NCI-H1048 (cell line): ENCODE measurements around the gene RUFY4.

Source experiments
- DNase-seq: peaks from one replicate; lab custom pipeline; 2025; lab: John Stamatoyannopoulos, UW

RUFY4 gene

DNA sequence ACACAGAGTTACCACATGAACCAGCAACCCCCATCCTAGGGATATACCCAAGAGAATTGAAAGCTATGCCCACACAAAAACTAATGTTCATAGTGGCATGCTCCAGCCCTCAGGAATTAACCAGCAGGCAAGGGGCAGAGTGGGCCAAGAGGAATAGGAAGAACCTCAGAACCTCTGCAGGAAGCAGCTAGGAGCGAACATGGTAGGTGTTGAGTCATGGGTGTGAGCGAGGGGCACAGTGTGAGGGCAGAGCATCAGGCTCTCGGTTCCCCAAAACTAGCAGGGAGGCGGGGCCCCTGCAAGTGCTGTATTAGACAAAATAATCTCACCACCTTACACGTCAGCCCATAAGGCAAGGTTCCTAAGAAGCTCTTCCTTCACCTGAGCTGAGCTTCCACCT is 5.6 kb upstream of the RUFY4 start:
- no peak for DNase-seq

DNA sequence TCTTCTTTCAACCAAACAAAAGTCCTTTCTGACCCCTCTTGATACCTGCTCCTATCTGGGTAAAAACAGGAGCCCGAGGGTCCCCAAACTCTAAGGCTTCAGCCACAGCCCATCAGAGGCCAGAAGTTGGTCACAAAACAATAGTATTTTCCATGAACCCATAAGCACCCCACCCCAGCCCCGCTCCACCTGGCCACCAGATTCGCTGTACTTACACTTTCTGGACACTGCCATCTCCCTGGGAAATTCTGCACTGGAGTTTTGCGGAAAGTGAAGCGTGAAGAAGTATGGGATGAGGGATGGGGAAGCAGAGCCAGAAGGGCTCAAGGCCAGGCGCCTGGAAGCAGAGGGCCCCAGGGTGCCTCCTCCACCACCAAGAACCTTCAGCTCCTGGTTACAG is 5.2 kb upstream of the RUFY4 start:
- no peak for DNase-seq

DNA sequence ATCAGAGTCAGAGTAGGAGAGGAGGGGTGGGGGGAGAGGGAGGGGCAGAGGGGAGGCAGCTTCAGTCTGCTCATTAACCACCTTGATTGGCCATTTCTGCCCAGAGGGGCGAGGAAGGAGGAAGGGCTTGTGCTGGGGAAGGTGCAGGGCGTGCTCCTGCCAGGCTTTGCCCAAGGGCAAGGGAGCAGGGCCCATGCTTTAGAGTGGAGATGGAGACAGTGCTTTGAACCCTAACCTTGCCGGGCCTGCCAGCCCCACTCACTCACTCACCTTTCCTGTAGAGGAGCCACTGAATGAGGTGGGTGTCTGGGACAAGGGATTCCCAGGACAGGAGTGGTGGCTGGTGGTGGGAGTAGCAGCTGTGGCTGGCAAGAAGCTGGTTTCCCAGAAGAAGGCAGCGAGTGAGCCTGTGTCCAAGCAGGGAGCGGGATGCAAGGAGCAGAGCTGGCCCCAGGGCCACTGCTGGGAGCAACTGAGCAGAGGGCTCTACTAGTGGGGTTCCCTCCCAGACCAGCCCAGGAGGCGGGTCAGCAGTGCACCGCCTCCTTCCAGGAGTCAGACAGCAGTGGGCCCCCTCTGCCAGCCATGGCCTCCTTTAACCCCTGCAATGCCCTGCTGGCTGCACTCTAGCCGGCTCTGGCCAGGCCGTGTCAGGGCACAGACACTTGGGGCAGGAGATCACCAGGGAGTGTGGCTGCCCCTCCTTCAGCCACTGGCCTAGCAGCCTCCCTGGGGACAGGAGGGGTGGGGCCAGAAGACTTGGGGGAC is 3.6 kb upstream of the RUFY4 start:
- DNase-seq, result no peak

DNA sequence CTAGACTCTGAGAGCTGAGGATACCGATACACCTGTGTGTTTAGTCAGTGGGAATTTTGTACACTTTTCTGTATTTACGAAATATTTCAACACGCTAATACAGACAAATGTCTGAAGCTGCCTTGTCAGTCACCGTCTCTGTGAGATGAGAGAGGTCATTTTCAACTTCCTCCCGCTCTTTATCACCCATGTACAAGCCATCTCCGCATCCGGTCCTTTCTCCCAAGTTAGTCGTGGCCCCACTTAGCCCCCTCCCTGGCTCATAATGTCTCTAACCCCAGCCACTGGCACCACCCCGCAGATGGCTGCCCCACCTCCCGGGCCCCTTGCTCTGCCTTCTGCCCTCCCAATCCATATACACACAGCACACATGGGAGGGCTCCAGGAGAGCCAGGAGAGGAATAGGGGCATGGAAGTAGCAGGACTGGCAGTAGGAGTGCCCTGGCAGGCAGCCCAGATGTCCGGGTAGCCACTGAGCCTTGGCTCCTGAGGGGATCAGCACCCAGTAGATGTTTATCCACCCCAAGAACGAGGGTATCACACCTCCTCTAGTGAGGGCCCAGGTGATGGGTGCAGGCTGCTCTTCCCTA is 2.0 kb upstream of the RUFY4 start:
- DNase-seq, result no peak

- no peak for DNase-seq
Observed at GRCh38 chr2:218067523-218067922, 1.5 kb upstream of the RUFY4 start.

DNA sequence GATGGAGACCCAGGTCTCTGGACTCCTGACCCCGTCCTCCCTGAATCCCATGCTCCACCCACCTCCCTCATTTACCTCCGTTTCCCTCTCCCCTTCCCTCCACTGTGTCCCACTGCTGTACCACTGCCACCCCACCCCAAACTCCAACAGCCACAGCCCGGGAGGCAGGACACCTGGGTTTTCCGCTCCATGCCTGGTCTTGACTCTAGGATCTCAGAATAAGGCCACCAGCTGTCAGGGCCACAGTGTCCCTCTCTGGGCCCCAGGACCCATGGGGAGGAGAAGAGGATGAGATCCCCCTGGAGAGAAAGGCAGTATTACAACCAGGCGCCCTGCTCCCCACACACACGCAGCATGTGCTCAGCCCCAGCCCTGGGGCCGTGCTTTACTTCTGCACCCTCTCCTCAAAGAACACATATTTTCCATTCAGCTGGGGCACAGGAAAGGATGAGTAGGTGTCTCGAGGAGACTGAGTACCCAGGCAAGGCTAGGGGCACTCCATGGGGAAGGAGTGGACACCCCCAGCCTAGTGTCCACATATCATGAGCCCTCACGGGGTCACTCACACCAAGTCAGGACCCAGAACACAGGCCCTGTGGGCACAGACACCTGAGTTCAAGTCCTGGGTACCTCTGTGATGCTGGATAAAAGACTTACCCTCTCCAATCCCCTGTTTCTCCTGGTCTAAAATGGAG is 700 bp downstream of the RUFY4 start:
- no peak for DNase-seq

DNA sequence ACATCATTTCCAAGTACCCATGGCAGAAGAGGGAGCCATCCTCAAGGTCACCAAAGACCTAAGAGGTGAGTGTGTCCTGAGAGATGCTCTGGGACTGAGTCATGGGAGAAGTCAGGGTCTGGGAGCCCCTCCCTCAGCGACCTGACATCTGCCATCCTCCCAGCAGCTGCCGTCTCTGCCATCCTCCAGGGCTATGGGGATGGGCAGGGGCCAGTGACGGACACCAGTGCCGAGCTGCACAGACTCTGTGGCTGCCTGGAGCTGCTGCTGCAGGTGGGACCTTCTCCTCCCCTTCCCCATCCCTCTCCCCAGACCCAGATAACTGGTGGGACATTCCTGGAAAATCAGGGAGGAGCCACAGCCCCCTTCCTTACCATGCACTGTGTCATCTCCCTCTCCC is 1.5 kb downstream of the RUFY4 start:
- no peak for DNase-seq

DNA sequence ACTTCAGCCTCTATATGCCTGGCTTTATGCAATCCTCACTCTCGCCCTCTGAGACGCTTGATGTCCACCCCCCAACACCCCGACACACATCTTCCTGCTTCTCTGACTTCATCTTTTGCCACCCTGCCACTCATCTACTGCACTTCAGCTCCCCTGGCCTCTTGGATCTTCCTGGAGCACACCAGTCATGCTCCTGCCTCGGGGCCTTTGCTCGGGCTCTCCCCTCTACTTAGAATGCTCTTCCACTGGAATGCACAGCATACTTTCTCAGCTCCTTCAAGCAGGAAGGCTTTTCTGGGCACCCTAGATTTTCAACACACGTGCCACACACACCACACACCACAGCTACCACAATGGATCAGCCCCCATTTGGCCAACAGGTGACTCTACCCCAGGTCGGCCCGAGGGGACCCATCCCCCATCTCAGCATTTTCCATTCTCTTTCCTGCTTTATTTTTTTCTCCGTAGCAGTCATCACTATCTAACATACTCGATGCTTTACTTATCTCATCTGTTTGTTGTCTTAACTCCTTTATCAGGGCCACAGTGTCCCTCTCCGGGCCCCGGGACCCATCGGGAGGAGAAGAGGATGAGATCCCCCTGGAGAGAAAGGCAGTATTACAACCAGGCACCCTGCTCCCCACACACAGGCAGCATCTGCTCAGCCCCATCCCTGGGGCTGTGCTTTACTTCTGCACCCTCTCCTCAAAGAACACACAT is 2.3 kb downstream of the RUFY4 start:
- no peak for DNase-seq

DNA sequence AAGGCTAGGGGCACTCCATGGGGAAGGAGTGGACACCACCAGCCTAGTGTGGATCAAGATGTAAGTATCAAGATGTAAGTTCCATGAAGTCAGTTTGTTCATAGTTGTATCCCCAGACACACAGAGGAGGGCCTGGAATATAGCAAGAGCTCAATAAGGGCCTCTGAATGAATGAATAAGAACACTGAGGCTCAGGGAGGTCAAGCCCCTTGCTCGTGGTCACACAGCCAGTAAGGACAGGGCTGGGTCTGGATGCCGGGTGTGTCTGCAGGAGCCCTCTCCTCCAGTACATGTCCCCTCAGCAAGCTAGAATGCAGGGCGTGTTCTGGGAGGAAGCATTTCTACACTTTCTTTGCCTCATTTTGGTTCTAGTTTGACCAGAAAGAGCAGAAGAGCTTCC is 2.9 kb downstream of the RUFY4 start:
- DNase-seq, result no peak

DNA sequence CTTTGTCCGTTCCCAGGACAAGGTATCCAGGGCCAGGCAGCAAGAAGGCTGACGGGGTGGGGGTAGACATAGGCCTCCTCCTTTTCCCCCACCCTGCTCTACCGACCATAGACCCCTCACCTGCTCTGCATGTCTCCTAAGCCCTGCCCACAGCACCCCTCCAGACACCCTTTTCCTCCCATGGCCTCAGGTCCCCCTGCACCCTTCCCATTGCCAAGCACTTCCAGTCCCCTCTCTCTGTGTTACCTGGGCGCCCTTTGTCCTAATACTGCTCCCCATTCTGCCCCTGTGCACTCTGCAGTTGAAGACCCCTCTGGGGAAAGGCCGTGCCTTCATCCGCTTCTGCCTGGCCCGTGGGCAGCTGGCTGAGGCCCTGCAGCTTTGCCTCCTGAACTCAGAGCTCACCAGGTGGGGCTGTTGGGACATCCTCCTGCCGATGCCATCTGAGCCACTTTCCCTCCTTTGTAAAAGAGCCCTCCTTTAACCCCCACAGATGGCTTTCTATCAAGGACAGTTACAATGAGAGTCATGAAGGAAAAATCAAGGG is 3.5 kb downstream of the RUFY4 start:
- DNase-seq, result no peak

DNA sequence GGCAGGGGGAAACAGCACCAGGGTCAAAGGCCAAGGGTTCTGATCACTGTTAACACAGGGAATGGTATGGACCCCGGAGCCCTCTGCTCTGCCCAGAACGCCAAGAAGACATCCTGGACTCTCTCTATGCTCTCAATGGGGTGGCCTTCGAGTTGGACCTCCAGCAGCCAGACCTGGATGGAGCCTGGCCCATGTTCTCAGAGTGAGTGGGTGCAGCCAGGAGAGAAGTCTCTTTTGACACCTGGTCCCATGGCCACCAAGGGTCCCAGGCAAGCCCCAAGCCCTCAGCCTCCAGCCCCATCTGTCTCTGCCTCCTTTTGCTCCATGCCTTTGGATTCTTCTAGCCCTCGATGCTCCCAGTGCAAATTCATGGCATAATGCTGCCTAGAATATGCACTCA is 4.1 kb downstream of the RUFY4 start:
- no peak for DNase-seq

GRCh38 chr2:218074031-218074430 is 5.0 kb downstream of the RUFY4 start:
- no peak for DNase-seq

DNA sequence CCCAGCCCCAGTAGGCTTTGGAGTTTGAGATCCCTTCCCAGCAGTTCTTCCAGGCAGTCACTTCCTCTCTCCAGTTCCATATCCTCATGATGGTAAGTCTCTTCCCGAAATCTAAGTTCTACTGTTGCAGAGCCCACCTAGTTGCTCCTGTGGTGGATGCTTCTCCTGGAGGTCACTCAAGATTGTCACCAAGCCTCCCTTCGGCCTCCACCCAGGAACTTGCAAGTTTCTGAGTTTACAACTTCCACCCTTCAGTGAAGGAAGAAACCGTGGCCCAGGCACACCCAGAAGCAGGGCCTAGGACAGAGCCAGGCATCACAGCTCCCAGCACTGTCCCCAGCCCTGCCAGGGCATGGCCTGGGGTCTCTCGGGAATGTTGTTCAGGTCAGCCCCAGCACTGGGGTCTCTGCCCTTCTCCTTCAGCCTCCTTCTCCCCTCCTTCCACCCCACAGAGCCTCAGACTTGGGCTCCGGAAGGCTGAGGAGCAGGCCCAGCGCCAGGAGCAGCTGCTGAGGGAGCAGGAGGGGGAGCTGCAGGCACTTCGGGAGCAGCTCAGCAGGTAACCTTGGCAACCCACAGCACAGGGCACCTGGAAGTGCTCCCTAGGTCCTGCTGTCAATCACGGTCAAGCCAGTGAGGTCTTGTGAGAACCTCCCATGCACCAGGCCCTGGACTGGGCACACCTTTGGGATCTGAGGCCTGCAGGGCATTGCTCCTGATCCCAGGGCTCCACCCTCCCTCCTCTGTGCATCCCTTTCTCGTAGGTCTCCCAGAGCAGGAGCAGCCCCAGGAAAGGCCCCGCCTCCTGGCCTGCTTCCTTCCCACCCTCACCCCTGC is 7.1 kb downstream of the RUFY4 start:
- DNase-seq, result no peak

DNA sequence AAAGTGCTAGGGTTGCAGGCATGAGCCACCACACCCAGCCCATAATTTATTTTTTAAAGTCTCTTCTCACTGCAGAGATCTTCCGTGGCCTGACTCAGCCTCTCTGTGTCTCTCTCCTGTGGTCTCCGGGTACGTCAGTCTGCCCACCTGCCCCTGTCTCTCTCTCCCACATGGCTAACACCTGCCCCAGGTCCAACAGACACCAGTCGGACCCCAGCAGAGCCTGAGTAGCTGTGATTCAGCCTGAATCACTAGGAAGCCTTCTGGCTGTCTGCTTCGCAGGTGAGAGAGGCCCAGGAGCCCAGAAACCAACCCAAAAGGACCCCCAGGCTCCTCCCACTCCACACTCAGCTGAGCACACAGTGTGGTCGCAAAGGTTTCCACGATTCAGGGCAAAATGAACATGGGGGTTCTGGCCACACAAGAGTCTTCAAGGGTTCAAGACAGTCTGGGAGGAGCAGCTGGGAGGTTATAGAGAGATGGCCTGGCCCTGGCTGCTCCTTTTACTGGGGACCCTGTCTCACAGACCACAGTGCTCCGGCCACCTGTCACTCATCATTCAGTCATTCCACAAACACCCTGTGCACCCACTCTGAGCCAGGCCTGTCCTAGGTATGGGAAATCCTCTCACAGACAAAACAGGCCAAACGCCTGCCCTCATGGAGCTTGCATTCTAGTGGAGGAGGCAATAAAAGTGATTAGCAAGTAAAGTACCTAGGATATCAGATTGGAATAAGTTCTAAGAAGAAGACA is 8.6 kb downstream of the RUFY4 start:
- no peak for DNase-seq

DNA sequence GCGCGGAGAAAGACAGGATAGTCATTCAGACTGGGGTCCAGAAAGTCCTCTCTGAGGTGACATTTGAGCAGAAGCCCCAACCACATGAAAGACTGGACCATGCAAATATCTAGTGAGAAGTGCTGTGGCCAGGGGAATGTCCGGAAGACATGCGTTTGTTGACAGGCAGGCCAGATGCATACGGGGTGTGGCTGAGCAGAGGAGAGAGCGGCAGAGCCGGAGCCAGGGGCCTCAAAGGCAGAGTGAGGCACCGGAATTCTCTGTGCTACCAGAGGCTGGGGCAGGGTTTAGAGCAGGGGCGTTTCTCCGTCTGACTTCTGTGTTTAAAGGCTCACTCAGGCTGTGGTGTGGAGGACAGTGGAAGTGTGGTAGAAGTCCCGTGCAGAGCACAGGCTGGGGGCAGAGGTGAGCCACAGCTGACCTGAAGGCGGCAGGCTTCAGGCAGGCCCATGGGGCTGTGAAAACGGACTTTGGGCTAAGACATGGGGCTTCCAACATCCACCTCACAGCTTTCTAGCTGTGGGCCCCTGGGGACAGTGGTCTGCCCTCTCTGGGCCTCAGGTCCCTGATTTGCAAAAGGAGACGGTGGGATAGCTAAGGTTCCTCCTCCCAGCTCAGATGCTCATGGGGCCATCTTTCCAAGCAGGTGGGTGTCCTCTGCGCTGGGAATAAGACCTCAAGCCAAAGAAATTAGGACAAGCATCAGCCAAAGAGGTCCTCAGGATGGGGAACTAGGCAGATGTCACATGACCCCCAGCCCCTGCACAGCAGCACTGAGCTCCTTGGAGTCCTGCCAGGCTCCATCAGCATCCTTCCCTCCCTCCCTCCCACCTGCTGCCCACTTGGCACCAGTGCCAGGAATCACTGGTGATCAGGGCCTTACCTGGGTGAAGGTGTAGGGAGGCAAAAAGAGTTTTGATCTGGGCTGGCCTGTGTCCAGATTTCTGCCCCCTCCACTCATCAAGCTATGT is 11.2 kb downstream of the RUFY4 start:
- DNase-seq, result no peak

GRCh38 chr2:218081063-218081462 is 12.0 kb downstream of the RUFY4 start:
- no peak for DNase-seq

DNA sequence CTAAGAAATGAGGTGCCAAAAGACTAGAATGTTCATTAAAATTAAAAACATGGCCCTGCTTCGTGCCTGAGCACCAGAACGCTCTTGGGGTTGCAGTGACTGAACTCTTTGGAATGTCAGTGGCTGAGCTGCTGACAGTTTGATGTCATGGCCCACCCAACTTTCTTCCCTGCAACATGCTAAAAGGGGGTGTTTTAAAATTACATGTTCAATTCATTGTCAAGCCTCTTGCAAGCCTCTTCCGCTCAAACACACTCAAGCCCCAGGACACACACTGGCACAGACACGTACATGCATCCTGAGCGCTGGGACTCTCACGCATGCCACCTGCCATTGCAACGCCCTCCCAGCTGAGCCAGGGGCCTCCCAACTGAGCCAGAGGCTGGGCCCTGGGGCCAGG is 12.6 kb downstream of the RUFY4 start:
- DNase-seq, result no peak

- no peak for DNase-seq
Observed at GRCh38 chr2:218082586-218083351, 13.7 kb downstream of the RUFY4 start.

DNA sequence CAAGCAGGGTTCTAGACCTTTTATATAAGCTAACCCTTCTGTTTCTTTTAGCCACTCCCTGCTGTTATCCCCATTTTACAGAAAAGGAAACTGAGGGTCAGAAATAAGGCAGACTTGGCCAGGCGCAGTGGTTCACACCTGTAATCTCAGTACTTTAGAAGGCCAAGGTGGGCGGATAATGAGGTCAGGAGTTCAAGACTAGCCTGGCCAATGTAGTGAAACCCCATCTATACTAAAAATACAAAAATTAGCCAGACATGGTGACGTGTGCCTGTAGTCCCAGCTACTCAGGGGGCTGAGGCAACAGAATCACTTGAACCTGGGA is 14.3 kb downstream of the RUFY4 start:
- no peak for DNase-seq
